ENCODE measurements around the gene PTPRD. TPM values are rescaled to one million over a fixed set of nuclear protein-coding genes. Genes with fewer than 3 reads are reported as not detected.

Gene PTPRD
- total RNA-seq, 1 donor = 11.5 TPM

DNA sequence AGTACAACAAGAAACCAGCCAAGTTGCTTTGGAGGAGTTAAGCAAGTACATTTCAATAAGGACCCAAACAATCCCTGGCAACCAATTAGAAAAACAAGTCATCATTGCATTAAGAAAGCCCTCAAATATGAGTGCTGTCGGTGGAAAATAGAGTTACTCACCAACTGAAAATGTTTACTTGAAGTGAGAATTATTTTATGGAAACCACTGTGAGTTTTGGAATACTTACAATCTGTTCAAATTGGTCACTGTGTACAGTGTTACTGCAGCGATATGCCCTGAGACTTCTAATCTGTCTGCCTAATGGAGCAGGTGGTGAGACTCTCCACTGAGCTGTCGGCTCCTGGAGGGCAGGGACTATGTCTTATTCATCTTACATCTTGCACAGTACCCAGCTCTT is 1740.0 kb downstream of the PTPRD start:
- TF ChIP-seq, protein P1, sequence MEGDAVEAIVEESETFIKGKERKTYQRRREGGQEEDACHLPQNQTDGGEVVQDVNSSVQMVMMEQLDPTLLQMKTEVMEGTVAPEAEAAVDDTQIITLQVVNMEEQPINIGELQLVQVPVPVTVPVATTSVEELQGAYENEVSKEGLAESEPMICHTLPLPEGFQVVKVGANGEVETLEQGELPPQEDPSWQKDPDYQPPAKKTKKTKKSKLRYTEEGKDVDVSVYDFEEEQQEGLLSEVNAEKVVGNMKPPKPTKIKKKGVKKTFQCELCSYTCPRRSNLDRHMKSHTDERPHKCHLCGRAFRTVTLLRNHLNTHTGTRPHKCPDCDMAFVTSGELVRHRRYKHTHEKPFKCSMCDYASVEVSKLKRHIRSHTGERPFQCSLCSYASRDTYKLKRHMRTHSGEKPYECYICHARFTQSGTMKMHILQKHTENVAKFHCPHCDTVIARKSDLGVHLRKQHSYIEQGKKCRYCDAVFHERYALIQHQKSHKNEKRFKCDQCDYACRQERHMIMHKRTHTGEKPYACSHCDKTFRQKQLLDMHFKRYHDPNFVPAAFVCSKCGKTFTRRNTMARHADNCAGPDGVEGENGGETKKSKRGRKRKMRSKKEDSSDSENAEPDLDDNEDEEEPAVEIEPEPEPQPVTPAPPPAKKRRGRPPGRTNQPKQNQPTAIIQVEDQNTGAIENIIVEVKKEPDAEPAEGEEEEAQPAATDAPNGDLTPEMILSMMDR (IDR thresholded peaks at IDR 0.05; ENCODE audit: insufficient read depth, low read length) = no peak
- DNase-seq (ENCODE audit: low read depth) = peak; percentile 57
- H3K4me3 ChIP-seq (ENCODE audit: low read depth, low read length) = no peak overlapping the region

- TF ChIP-seq, protein P1 (IDR thresholded peaks at IDR 0.05; ENCODE audit: insufficient read depth, low read length) = no peak
- no peak overlapping the region for H3K4me3 ChIP-seq (ENCODE audit: low read depth, low read length)
- no peak for DNase-seq (ENCODE audit: low read depth)
Measured at GRCh38 chr9:8871796-8872445, 1740.9 kb downstream of the PTPRD start.

GRCh38 chr9:8871396-8871795 is 1741.4 kb downstream of the PTPRD start:
- no peak overlapping the region for H3K4me3 ChIP-seq (ENCODE audit: low read depth, low read length)
- DNase-seq (ENCODE audit: low read depth) = no peak
- TF ChIP-seq, protein P1 (IDR thresholded peaks at IDR 0.05; ENCODE audit: insufficient read depth, low read length) = no peak

DNA sequence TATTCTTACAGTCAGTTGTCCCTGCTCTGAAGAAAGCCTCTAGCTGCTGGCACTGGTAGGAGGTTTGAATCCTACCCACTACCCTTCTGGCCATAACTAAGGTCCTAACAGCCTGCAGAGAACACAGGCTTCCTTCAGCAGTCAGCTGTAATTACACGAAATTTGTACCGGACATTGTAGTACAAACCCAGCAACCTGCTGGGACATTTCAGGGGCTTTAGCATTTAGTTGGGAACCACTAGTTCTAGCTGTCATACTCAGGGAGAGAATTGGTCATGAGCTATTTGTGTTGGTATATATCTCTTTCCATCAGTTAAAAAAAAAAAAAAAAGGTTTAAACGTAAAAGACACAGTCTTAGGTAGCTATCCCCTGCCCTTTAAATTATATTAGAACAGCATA is 1743.0 kb downstream of the PTPRD start:
- TF ChIP-seq, protein P1 (IDR thresholded peaks at IDR 0.05; ENCODE audit: insufficient read depth, low read length) = no peak
- no peak overlapping the region for H3K4me3 ChIP-seq (ENCODE audit: low read depth, low read length)
- DNase-seq (ENCODE audit: low read depth) = no peak

DNA sequence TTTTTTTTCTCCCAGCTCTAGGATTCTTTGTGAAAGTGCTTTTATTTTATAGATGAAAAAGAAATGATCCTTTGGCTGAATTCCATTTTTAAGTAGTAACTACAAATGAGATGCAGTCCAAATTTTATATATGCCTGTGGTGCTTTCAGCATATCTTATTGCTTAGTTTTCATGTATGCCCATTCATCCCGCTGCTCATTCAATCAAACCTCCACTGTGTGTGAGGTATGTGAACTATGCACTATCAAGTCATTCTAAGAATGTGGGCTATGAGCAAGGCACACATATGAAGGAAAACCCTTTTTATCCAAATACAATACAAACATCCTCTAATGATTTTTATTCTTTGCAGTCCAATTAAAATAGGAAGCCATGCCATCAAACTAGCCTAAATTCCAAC is 1744.2 kb downstream of the PTPRD start:
- TF ChIP-seq, protein P1 (IDR thresholded peaks at IDR 0.05; ENCODE audit: insufficient read depth, low read length) = no peak
- DNase-seq (ENCODE audit: low read depth) = peak; percentile 51
- no peak overlapping the region for H3K4me3 ChIP-seq (ENCODE audit: low read depth, low read length)

DNA sequence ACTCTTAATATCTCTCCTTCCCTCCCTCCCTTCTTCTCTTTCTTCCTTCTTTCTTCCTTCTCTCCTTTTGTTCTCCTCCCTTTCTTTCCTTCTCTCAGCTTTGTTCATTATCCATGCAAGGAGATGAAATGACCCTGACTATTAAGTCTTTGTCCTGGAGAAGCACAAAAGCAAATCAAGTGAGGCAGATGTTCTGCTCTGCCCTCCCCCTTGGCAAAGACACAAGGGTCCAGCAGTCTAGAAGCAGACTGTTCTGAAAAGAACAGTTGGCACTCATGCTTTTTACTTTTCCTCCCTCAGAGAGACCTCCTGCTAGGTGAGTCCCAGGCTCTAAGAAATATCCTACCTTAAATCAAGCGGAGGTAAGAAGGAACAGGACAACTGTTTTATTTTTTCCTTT is 1745.7 kb downstream of the PTPRD start:
- no peak for DNase-seq (ENCODE audit: low read depth)
- no peak overlapping the region for H3K4me3 ChIP-seq (ENCODE audit: low read depth, low read length)
- TF ChIP-seq, protein P1 (IDR thresholded peaks at IDR 0.05; ENCODE audit: insufficient read depth, low read length) = no peak

GRCh38 chr9:8864545-8864896 is 1748.3 kb downstream of the PTPRD start:
- no peak for DNase-seq (ENCODE audit: low read depth)
- TF ChIP-seq, protein P1 (IDR thresholded peaks at IDR 0.05; ENCODE audit: insufficient read depth, low read length) = no peak

More at GRCh38 chr9:8864545-8864896, 1748.3 kb downstream of the PTPRD start:
- H3K4me3 ChIP-seq (ENCODE audit: low read depth, low read length) = peak overlapping the region; percentile 45
